Stimulated activated CD8-positive, alpha-beta memory T cell treated with anti-CD3 and anti-CD28 coated beads, Interleukin-2, amount 100 ng/mL, for 48 hours (primary cell): ENCODE results near the gene EPHA1.
"Not testable (repeated sequence)": the region's sequence is repeated elsewhere in the genome, so short reads cannot be mapped to it uniquely, and the experiment has no call there.

ENCODE experiments used
- DNase-seq, 2 donors: peaks; one replicate each; pipeline ENCODE4 v3.0.0-alpha.2; 2020; ENCODE audit warnings: low read depth in 2 of 2

The EPHA1 gene

GRCh38 chr7:143431109-143431508, 22.5 kb upstream of the EPHA1 start:
- DNase-seq: no peak

DNA sequence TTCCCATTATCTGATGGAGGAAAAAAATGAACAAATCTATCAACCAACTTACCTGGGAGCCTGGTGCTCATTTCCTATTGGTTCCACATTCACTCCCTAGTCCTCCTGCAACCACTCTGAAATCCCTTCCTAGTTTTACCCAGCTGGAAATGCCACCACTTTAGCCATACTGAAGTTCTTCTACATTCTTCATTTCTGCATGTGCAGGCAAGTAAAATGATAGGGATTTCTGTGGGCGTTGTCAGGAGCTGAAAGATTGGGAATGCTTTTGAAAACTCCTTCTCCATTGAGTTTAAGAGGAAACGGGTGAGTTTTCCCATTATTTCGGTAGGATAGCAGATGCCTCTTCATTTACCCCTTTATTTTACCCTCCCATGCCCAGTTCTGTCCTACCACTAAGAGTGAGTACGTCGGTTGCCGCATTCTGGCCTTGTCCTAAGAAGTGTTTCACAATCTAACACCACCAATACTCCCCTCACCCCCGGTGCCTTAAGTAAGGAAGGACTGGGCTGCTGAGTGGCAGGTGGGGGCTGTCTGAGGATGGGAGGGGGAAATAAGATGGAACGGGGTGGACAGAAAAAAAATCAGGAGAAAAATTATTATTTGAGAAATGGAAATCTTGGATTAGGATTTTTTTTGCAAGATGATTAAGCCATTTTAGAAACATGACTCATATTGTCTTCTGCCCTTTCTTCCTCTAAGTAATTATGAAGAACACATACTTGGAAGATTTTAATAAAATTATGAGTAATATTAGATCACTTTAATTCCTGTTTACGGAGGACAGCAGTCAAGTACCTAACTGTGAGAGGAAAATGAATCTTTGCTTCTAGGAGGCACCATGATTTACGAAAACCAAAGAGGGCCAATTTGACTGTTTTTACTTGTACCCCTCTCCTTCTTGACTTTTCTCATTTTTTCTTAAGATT, 21.4 kb upstream of the EPHA1 start:
- no peak for DNase-seq

DNA sequence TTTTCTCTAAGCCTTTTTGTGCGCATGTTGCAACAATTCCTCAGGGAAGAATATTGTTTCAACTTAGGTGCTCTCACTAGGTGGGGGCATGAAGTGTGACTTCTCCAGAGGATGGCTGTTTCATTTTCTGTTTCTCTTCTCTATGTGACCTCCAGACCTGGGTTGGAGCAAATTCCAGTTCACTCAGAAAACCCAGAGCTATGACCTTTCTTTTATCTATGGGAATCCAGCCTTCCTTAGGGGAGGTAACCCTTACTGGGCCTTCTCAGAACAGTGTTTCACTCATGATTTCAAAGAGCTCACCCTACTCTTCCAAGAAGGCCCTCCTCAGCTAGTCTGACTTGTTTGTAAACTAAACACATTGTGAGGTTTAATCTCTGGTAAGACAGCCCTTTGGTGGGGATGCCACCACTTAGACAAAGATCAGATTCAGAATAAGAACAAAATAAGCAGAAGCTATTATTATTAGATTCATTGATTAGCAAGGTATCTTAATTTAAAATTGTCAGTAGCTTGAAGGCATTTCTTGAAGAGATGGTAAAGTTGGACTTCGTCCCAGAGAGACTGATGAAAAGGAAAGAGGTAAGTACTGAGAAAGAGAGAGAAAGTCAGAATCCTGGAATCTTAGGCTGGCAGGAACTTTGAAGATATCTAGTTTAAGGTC, 18.0 kb upstream of the EPHA1 start:
- DNase-seq: no peak

DNA sequence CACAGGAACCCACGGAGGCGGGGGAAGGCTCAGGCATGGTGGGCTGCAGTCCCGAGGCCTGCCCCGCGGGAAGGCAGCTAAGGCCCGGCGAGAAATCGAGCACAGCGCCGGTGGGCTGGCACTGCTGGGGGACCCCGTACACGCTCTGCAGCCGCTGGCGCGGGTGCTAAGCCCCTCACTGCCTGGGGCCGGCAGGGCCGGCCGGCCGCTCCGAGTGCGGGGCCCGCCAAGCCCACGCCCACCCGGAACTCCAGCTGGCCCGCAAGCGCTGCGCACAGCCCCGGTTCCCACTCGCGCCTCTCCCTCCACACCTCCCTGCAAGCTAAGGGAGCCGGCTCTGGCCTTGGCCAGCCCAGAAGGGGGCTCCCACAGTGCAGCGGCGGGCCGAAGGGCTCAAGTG, 15.8 kb upstream of the EPHA1 start:
- DNase-seq: not testable (repeated sequence)

GRCh38 chr7:143422033-143422432, 13.4 kb upstream of the EPHA1 start:
- DNase-seq: no peak

DNA sequence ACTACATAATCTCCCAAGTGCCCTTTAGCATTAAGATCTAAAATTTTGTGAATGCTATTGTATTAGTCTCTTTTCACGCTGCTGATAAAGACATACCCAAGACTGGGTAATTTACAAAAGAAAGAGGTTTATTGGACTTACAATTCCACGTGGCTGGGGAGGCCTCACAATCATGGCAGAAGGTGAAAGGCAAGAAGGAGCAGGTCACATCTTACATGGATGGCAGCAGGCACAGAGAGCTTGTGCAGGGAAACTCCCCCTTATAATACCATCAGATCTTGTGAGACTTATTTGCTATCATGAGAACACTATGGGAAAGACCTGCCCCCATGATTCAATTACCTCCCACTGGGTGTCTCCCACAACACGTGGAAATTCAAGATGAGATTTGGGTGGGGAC, 12.0 kb upstream of the EPHA1 start:
- not testable (repeated sequence) for DNase-seq

DNA sequence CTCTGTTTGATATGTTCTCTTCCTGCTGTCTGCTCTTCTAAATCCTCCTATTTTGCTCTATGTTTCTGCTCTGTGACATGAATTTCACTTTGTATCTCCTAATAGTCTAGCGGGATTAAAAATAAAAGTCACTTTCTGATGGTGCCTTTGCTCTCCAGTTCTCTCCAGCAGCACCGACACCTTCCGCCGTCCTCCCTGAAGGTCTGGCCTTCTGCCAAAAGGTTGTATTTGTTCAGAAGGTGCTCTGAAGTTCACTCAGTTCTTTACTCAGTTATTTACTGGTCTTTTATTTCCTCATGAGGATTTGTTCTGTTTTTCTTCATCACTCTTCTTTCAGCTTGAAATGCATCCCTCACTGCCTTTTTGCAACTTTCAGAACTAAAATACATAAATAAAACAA, 11.2 kb upstream of the EPHA1 start:
- no peak for DNase-seq

- no peak for DNase-seq
These were observed 10.2 kb upstream of the EPHA1 start for GRCh38 chr7:143418681-143419458.

GRCh38 chr7:143417734-143418383, 9.2 kb upstream of the EPHA1 start:
- DNase-seq: no peak

DNA sequence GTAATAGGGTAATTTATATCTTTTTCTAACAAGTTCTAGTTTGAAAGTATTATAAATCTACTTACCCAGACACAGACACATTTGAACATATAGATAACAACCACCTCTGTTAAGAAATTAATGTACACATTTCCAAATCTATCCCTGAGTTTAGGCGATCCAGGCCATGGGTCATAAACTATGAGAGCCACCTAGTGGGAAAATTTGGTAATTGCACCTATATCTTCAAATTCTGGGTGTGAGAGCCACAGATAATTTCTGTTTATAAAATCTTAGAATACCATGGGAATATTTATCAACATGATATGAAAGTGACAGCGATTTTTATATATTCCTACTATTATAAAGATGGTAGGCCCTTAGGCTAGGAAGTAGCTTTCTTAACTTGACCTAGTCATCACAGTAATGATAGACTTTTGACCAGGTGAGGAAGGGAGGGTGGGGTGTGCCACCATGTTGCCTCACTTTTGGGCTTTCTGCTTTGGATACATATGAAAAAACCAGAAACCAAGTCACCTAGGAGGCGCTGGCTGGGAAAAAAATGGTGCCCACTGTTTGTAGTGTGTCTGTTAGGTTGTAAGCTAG, 8.0 kb upstream of the EPHA1 start:
- no peak for DNase-seq

- DNase-seq: no peak
These were observed 7.2 kb upstream of the EPHA1 start for GRCh38 chr7:143415742-143416397.

DNA sequence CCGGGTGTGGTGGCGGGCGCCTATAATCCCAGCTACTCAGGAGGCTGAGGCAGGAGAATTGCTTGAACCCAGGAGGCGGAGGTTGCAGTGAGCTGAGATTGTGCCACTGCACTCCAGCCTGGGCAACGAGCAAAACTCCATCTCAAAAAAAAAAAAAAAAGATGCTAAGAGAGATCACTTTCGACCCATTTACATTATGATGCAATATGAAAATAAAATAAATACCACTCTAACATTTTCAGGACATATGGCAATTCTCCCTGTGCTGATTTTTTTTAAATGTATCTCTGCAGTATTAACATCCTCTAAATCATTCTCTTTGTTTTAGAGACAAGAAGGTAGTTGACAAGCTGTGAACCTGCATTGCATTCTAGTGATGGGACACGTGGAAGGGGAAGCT, 6.6 kb upstream of the EPHA1 start:
- DNase-seq: not testable (repeated sequence)

GRCh38 chr7:143413123-143413522, 4.5 kb upstream of the EPHA1 start:
- no peak for DNase-seq

DNA sequence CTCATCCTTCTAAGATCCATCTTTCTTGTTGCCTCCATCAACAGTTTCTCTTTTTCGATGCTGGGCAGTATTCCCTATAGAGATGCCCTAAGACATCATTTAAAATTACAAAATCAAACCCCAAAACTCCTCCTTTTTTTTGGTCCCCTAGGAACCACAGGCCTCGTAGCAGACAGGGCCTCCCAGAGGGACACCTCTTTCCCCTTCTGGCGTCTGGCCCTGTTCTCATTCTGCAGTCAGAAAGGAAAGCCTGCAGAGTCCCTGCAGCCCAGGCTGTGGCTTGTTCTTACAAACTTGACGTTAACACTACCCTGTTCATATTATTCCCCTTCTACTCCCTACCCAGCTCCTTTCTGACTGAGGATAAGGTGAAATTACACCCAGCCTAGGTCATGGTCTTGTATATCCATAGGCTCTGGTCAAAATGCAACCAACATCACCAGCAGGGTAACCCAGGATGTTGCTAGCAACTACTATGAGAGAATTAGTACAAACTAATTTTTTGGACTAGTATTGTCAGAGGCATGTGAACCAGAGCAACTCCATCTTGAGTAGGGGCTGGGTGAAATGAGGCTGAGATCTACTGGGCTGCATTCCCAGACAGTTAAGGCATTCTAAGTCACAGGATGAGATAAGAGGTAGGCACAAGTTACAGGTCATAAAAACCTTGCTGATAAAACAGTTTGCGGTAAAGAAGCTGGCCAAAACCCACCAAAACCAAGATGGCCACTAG, 3.5 kb upstream of the EPHA1 start:
- DNase-seq: no peak

- no peak for DNase-seq
These were observed 1.9 kb upstream of the EPHA1 start for GRCh38 chr7:143410521-143411004.

DNA sequence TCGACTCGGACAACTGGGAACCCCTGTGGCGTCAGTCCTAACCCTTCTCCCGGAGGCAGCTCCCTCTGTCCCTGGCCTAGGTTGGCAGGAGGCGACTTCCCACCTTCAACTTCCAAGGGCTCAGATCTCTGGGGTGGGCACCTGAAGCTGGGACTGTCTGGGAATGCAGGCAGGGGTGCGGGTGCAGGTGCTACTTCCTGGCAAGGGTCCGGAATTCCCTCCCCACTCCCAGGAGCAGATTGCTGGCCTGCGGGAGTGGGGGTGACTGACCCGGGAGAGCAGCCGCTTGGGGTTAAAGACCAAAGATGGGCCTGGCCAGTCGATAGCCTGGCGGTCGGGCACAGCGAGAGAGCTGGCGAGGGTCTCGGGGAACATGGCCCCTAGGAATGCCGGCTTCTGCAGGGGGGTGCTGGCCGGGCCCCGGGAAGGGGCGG, 387 bp downstream of the EPHA1 start:
- no peak for DNase-seq

DNA sequence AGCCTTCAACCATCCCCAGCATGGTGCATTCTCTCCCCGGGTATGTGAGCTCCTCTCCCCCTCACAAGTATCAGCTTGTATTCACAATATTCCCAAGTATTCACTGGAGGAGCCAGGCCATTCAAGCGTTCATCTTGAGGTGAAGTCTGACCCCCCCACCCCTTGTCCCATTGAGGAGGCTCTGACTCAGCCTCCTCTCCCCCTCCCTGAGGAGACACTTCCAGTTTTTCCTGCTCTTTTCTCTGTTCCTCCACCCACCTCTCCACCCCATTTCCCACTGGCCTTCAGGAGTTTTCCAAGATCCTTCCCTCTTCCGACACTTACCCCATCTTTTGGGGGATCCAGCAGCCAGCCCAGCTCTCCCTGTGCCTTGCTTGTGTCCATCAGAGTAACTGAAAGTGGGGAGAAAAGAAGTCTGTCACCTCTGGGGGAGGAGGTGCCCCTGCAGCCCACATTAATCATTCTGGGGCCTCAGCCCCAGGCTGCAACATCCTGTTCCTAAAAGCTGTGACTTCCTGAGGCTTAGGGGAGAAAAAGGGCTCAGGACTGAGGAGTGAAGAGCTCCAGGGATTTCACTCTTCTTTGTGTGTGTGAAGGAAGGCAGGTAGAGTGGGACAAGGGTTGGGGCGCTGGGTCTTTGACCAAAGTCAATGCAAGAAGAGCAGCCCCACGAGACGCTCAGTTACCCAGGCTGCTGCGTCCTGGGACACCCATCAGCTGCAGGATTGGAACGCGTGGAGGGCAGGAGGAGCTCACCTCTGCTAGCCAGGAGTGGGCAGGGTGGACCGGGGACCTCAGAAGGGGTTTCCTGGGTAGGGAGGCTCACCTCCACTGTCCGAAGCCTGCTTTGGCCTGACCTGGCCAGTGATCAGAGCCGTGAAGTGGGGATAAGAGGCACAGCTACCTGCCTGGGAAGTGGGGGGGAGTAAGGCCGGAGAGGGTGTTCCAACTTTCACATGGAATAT, 1.1 kb downstream of the EPHA1 start:
- DNase-seq: no peak

DNA sequence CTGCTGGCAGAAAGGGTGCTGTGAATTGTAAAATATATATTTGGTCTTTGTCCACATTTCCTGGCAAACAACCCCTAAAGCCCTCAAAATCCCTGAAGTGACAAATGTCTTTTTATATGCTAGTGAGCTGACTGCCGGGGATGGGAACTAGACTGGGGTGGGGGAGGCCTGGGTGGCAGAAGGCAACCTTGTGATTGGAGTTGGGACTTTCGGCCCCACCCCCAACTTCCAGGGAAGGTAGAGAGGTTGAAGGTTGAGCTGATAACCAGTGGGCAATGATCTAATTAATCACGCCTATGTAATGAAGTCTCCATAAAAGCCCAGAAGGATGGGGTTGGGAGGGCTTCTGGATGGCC, 2.7 kb downstream of the EPHA1 start:
- no peak for DNase-seq
